HEK293 (cell line): ENCODE results near the gene SMIM14.
A peak's percentile ranks its signal among the peaks of the same experiment; 100 is the strongest.

Experiments
- ATF2 ChIP-seq: fragments of 450-650 bp; formaldehyde crosslinking; IDR thresholded peaks from 2 replicates; pipeline ENCODE4 v1.5.1; 2016; ENCODE audit warnings: missing biosample characterization, missing genetic modification characterization, low read depth
- BCL11A ChIP-seq: fragments of 450-650 bp; formaldehyde crosslinking; IDR thresholded peaks from 2 replicates; pipeline ENCODE4 v1.5.1; 2016; ENCODE audit warnings: low read depth, missing biosample characterization, missing genetic modification characterization
- CTCF ChIP-seq: fragments of 450-650 bp; formaldehyde crosslinking; IDR thresholded peaks from 2 replicates; pipeline ENCODE4 v1.5.1; 2016; ENCODE audit warnings: missing biosample characterization, missing genetic modification characterization
- GLI4 ChIP-seq: fragments of 450-650 bp; formaldehyde crosslinking; IDR thresholded peaks from 2 replicates; pipeline ENCODE4 v1.5.1; 2016; ENCODE audit warnings: missing biosample characterization, missing genetic modification characterization
- KLF10 ChIP-seq: fragments of 450-650 bp; IDR thresholded peaks from 2 replicates; pipeline ENCODE4 v1.5.1; 2018; ENCODE audit warnings: missing biosample characterization, mild to moderate bottlenecking, missing genetic modification characterization
- KLF7 ChIP-seq: fragments of 450-650 bp; formaldehyde crosslinking; IDR thresholded peaks from 2 replicates; pipeline ENCODE4 v1.5.1; 2016; ENCODE audit warnings: missing biosample characterization, missing genetic modification characterization, borderline replicate concordance
- MYNN ChIP-seq: fragments of 450-650 bp; formaldehyde crosslinking; IDR thresholded peaks from 2 replicates; pipeline ENCODE4 v1.5.1; 2016; ENCODE audit warnings: missing biosample characterization, missing genetic modification characterization, borderline replicate concordance
- REPIN1 ChIP-seq: fragments of 450-650 bp; formaldehyde crosslinking; IDR thresholded peaks from 2 replicates; pipeline ENCODE4 v1.5.1; 2017; ENCODE audit warnings: missing biosample characterization, missing genetic modification characterization, low read depth
- TRIM28 ChIP-seq: IDR thresholded peaks from 2 replicates; pipeline ENCODE4 v1.6.1; 2011; ENCODE audit warnings: low read length, control low read depth, borderline replicate concordance
- WT1 ChIP-seq: fragments of 450-650 bp; formaldehyde crosslinking; IDR thresholded peaks from 2 replicates; pipeline ENCODE4 v1.5.1; 2016; ENCODE audit warnings: missing biosample characterization, missing genetic modification characterization
- ZBTB26 ChIP-seq: fragments of 450-650 bp; formaldehyde crosslinking; optimal IDR thresholded peaks from 2 replicates; pipeline ENCODE3; 2016; ENCODE audit warnings: missing biosample characterization, mild to moderate bottlenecking, missing genetic modification characterization
- ZBTB7A ChIP-seq: fragments of 450-650 bp; formaldehyde crosslinking; IDR thresholded peaks from 2 replicates; pipeline ENCODE4 v1.5.1; 2016; ENCODE audit warnings: low read depth, missing biosample characterization, missing genetic modification characterization
- ZFP41 ChIP-seq: fragments of 450-650 bp; formaldehyde crosslinking; IDR thresholded peaks from 2 replicates; pipeline ENCODE4 v1.5.1; 2016; ENCODE audit warnings: missing biosample characterization, missing genetic modification characterization, borderline replicate concordance
- ZIC2 ChIP-seq: fragments of 450-650 bp; formaldehyde crosslinking; IDR thresholded peaks from 2 replicates; pipeline ENCODE4 v1.5.1; 2016; ENCODE audit warnings: missing biosample characterization, missing genetic modification characterization
- ZNF114 ChIP-seq: fragments of 450-650 bp; formaldehyde crosslinking; IDR thresholded peaks from 2 replicates; pipeline ENCODE4 v1.5.0; 2017; ENCODE audit warnings: missing biosample characterization, missing genetic modification characterization
- ZNF239 ChIP-seq: fragments of 450-650 bp; formaldehyde crosslinking; IDR thresholded peaks from 2 replicates; pipeline ENCODE4 v1.5.1; 2016; ENCODE audit warnings: missing biosample characterization, missing genetic modification characterization
- ZNF311 ChIP-seq: fragments of 450-650 bp; formaldehyde crosslinking; IDR thresholded peaks from 2 replicates; pipeline ENCODE4 v1.5.1; 2017; ENCODE audit warnings: missing biosample characterization, missing genetic modification characterization, borderline replicate concordance
- ZNF335 ChIP-seq: fragments of 450-650 bp; formaldehyde crosslinking; conservative IDR thresholded peaks from 2 replicates; pipeline ENCODE4 v1.5.1; 2016; ENCODE audit warnings: missing biosample characterization, missing genetic modification characterization
- ZNF510 ChIP-seq: fragments of 450-650 bp; formaldehyde crosslinking; IDR thresholded peaks from 2 replicates; pipeline ENCODE4 v1.5.1; 2018; ENCODE audit warnings: mild to moderate bottlenecking, missing genetic modification characterization, missing biosample characterization; ENCODE audit not compliant: insufficient replicate concordance
- ZNF600 ChIP-seq: fragments of 450-650 bp; formaldehyde crosslinking; IDR thresholded peaks from 2 replicates; pipeline ENCODE4 v1.5.1; 2016; ENCODE audit warnings: missing biosample characterization, missing genetic modification characterization
- ZNF670 ChIP-seq: fragments of 450-650 bp; formaldehyde crosslinking; IDR thresholded peaks from 2 replicates; pipeline ENCODE4 v1.5.1; 2016; ENCODE audit warnings: missing biosample characterization, missing genetic modification characterization, low read depth
- ZNF707 ChIP-seq: fragments of 450-650 bp; formaldehyde crosslinking; IDR thresholded peaks from 2 replicates; pipeline ENCODE4 v1.5.1; 2016; ENCODE audit warnings: missing biosample characterization, missing genetic modification characterization
- ZNF768 ChIP-seq: fragments of 450-650 bp; formaldehyde crosslinking; IDR thresholded peaks from 2 replicates; pipeline ENCODE4 v1.5.1; 2018; ENCODE audit warnings: missing biosample characterization, mild to moderate bottlenecking, missing genetic modification characterization
- ZNF837 ChIP-seq: fragments of 450-650 bp; formaldehyde crosslinking; IDR thresholded peaks from 2 replicates; pipeline ENCODE4 v1.5.1; 2016; ENCODE audit warnings: missing biosample characterization, missing genetic modification characterization
- TF ChIP-seq, protein P1 (sequence below): fragments of 450-650 bp; formaldehyde crosslinking; IDR thresholded peaks from 2 replicates; pipeline ENCODE4 v1.5.1; 2016; ENCODE audit warnings: missing biosample characterization, missing genetic modification characterization
- TF ChIP-seq, protein P2 (sequence below): fragments of 450-650 bp; formaldehyde crosslinking; IDR thresholded peaks from 2 replicates; pipeline ENCODE4 v1.5.1; 2016; ENCODE audit warnings: missing biosample characterization, missing genetic modification characterization
- TF ChIP-seq, protein P3 (sequence below): fragments of 450-650 bp; formaldehyde crosslinking; IDR thresholded peaks from 2 replicates; pipeline ENCODE4 v1.5.1; 2016; ENCODE audit warnings: missing biosample characterization, missing genetic modification characterization
- TF ChIP-seq, protein P4 (sequence below): sonication (generic); formaldehyde crosslinking; IDR thresholded peaks from 2 replicates; pipeline ENCODE4 v1.8.1; 2022; ENCODE audit warnings: mild to moderate bottlenecking, moderate library complexity, missing genetic modification reagents

The SMIM14 gene

DNA sequence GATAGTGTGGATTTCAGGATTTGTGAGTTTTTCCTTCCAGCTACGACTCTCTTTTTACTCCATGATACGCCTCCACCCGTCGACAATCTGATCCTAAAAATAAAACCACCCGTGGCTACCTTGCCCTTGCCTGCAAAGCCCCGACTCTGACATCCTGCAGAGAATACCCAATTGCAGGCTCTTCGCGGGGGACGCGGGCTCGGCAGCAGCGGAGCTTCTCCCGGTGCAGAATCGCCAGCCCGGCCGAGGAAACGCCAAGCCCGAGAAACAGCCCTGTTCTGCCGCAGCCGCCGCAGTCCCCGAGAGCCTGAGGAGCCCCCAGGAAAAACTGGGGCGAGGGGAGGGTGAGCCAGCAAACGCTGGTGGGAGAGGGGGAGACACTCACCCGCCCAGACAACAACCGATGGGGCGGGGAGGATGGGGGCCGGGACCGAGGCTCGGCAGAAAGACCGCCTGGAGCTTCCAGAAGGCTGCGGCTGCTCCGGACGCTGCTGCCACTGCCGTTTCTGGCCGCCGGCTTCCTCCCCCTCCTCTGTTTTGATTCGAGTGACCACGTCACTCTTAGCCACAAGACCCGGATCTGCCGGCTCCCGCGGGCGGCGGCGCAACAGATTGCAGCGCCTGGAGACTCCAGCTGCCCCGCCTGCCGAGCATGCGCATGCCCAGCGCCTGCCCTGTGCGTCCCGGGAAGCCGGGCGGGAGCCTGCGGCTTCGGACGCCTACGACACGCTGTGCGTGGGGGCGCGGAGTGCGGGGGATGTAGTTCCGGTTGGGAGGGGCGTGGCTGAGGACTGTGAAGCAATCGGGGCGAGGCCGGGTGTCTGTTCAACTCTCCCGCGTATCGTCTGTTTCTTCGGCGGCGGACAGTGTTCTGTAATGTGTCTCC, at the start of gene SMIM14 (continued):
- TF ChIP-seq ZBTB26 (tag by site-specific recombination) (peak; percentile 83), REPIN1 (tag by site-specific recombination) (no peak), GLI4 (tag by site-specific recombination) (no peak), ZNF670 (tag by site-specific recombination) (no peak), ZNF768 (no peak), ZNF837 (tag by site-specific recombination) (no peak), BCL11A (no peak), ZNF600 (peak; percentile 84), TRIM28 (peak; percentile 22; the same call in 1 of the 2 replicates), ZNF239 (tag by site-specific recombination) (no peak), ZNF707 (tag by site-specific recombination) (no peak), ZNF335 (tag by site-specific recombination) (no peak), ZIC2 (tag by site-specific recombination) (peak; percentile 81), ZNF510 (tag by site-specific recombination) (no peak), ATF2 (tag by site-specific recombination) (0 out of 2 replicates have a peak, but pooled peaks have one; percentile 29), CTCF (tag by site-specific recombination) (peak; percentile 29), ZNF114 (tag by site-specific recombination) (no peak), KLF10 (tag by site-specific recombination) (peak; percentile 76; the same call in 1 of the 2 replicates), WT1 (tag by site-specific recombination) (no peak; the same call in 1 of the 2 replicates), KLF7 (tag by site-specific recombination) (peak; percentile 89; the same call in 1 of the 2 replicates), MYNN (tag by site-specific recombination) (no peak), ZFP41 (tag by site-specific recombination) (no peak), ZNF311 (no peak), ZBTB7A (tag by site-specific recombination) (no peak)
- TF ChIP-seq, protein P1, sequence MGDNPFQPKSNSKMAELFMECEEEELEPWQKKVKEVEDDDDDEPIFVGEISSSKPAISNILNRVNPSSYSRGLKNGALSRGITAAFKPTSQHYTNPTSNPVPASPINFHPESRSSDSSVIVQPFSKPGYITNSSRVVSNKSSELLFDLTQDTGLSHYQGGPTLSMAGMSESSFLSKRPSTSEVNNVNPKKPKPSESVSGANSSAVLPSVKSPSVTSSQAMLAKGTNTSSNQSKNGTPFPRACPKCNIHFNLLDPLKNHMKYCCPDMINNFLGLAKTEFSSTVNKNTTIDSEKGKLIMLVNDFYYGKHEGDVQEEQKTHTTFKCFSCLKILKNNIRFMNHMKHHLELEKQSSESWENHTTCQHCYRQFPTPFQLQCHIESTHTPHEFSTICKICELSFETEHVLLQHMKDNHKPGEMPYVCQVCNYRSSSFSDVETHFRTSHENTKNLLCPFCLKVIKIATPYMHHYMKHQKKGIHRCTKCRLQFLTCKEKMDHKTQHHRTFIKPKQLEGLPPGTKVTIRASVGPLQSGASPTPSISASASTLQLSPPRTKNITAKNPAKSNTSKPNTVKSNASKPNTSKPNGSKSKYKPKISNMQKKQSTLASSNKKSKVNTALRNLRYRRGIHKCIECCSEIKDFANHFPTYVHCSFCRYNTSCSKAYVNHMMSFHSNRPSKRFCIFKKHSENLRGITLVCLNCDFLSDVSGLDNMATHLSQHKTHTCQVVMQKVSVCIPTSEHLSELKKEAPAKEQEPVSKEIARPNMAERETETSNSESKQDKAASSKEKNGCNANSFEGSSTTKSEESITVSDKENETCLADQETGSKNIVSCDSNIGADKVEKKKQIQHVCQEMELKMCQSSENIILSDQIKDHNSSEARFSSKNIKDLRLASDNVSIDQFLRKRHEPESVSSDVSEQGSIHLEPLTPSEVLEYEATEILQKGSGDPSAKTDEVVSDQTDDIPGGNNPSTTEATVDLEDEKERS (tag by site-specific recombination): no peak
- TF ChIP-seq, protein P2, sequence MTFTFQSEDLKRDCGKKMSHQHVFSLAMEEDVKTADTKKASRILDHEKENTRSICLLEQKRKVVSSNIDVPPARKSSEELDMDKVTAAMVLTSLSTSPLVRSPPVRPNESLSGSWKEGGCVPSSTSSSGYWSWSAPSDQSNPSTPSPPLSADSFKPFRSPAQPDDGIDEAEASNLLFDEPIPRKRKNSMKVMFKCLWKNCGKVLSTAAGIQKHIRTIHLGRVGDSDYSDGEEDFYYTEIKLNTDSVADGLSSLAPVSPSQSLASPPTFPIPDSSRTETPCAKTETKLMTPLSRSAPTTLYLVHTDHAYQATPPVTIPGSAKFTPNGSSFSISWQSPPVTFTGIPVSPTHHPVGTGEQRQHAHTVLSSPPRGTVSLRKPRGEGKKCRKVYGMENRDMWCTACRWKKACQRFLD (tag by site-specific recombination): no peak
- TF ChIP-seq, protein P3, sequence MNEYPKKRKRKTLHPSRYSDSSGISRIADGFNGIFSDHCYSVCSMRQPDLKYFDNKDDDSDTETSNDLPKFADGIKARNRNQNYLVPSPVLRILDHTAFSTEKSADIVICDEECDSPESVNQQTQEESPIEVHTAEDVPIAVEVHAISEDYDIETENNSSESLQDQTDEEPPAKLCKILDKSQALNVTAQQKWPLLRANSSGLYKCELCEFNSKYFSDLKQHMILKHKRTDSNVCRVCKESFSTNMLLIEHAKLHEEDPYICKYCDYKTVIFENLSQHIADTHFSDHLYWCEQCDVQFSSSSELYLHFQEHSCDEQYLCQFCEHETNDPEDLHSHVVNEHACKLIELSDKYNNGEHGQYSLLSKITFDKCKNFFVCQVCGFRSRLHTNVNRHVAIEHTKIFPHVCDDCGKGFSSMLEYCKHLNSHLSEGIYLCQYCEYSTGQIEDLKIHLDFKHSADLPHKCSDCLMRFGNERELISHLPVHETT (tag by site-specific recombination): no peak
- TF ChIP-seq, protein P4, sequence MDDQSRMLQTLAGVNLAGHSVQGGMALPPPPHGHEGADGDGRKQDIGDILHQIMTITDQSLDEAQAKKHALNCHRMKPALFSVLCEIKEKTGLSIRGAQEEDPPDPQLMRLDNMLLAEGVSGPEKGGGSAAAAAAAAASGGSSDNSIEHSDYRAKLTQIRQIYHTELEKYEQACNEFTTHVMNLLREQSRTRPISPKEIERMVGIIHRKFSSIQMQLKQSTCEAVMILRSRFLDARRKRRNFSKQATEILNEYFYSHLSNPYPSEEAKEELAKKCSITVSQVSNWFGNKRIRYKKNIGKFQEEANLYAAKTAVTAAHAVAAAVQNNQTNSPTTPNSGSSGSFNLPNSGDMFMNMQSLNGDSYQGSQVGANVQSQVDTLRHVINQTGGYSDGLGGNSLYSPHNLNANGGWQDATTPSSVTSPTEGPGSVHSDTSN (CRISPR knock-in tag): no peak
